Activated CD4-positive, alpha-beta memory T cell treated with anti-CD3 and anti-CD28 coated beads, Interleukin-2, amount 10 ng/mL, durations not matched to agents 7 days and 5 days (primary cell): ENCODE data around the gene KCMF1. TPM values are rescaled to one million over a fixed set of nuclear protein-coding genes. Genes with fewer than 3 reads are reported as not detected.

ENCODE experiments used
- CTCF ChIA-PET: fragments of 350-600 bp; sonication (Branson Sonifier 250); formaldehyde crosslinking; loops from one replicate; lab custom pipeline; 2021; ENCODE audit warnings: antibody characterized with exemption, inconsistent platforms; lab: Charles Lee
- POLR2A ChIA-PET: fragments of 350-600 bp; sonication (Branson Sonifier 250); formaldehyde crosslinking; loops from one replicate; lab custom pipeline; 2021; ENCODE audit warnings: antibody characterized with exemption; lab: Charles Lee
- DNase-seq: peaks from one replicate; pipeline ENCODE4 v3.0.0-alpha.2; 2020
- H3K27ac Mint-ChIP-seq: one replicate; pipeline ENCODE4 v1.8.0; 2021; ENCODE audit warnings: mild to moderate bottlenecking, mixed read lengths
- H3K27me3 Mint-ChIP-seq: one replicate; pipeline ENCODE4 v1.8.0; 2021; ENCODE audit warnings: mixed read lengths
- H3K36me3 Mint-ChIP-seq: one replicate; pipeline ENCODE4 v1.8.0; 2021; ENCODE audit warnings: low read depth, mixed read lengths
- H3K4me1 Mint-ChIP-seq: one replicate; pipeline ENCODE4 v1.8.0; 2021; ENCODE audit warnings: mixed read lengths
- H3K4me3 Mint-ChIP-seq: one replicate; pipeline ENCODE4 v1.8.0; 2021; ENCODE audit warnings: mild to moderate bottlenecking, mixed read lengths
- H3K9me3 Mint-ChIP-seq: one replicate; pipeline ENCODE4 v1.8.0; 2021; ENCODE audit warnings: mixed read lengths
- total RNA-seq, 2 experiments: library from RNA; stranded (reverse); gene quantifications; one replicate each; pipeline ENCODE4 v1.2.3, GENCODE V29; 2021

Gene KCMF1
- total RNA-seq, 2 experiments from 2014 or later: 87.0 to 92.9 TPM

- Mint-ChIP-seq H3K9me3 (no peaks in the 10 kb centered on the region), H3K27me3 (peaks cover 10% of the 10 kb centered on the region), H3K36me3 (no peaks in the 10 kb centered on the region), H3K4me1 (no peaks in the 10 kb centered on the region), H3K27ac (no peak overlapping the region), H3K4me3 (no peak overlapping the region)
- POLR2A ChIA-PET: no interaction called here
- DNase-seq: no peak
- CTCF ChIA-PET: interaction anchor here (0.9 to 1.7 kb wide), 2 partner anchors 10 to 109 kb away, joined by 5 read pairs; no protein-coding TSS in a partner anchor
These were observed 105.8 kb downstream of the KCMF1 start for GRCh38 chr2:85076618-85077274.

DNA sequence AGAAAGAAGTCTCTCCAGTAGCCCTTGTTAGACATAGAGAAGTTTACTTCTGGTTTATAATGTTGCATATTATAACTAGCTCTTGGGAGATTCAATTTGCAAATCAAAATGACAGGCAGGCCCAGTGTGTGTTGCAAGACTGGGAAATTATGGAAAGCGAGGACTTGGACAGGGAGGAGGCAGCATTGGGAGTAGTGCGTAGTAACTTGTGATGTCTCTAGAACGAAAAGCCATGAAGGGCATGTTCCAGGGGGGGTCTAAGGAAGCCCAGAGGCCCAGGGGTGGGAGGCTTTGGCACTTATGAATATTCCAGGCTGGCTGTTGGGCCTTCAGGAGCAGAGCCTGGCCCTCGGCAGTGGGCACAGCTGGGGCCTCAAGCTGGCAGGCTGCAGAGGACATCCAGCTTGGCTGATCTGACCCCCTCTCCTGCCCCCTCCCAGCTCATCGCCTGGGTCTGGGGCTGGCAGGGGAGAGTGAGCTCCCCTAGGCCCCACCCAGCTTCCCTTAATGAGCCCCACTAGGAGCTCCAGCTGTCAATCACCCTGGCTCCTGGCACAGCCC, 107.0 kb downstream of the KCMF1 start:
- Mint-ChIP-seq H3K27me3 (peaks cover 17% of the 10 kb centered on the region), H3K9me3 (no peaks in the 10 kb centered on the region), H3K4me1 (no peaks in the 10 kb centered on the region), H3K36me3 (no peaks in the 10 kb centered on the region), H3K27ac (no peak overlapping the region), H3K4me3 (no peak overlapping the region)
- ChIA-PET POLR2A (no interaction called here), CTCF (interaction anchor here (1.7 kb wide), 1 partner anchor 11 kb away, joined by 5 read pairs; no protein-coding TSS in a partner anchor)
- DNase-seq: no peak

DNA sequence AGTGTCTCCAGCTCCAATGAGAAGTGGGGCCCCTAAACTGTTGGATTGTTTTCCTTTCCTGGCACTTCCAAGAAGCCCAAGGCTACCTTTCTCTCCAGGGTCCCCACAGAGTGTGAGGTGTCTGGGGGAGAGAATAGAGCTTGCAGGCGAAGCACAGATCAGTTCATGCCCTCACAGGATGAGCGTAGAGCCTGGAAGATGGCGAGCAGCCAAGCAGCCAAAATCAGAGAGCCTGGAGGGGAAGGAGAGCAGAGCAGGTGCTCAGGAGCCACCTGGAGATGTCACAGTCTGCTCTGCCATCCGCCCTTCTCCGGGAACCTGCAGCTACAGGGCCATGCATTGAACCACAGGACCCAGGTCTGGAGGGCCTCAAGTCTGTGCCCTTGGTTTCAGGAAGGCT, 107.6 kb downstream of the KCMF1 start:
- CTCF ChIA-PET: interaction anchor here (1.7 kb wide), 1 partner anchor 12 kb away, joined by 5 read pairs; no protein-coding TSS in a partner anchor
- POLR2A ChIA-PET: no interaction called here
- Mint-ChIP-seq H3K4me1 (no peaks in the 10 kb centered on the region), H3K36me3 (no peaks in the 10 kb centered on the region), H3K9me3 (no peaks in the 10 kb centered on the region), H3K4me3 (no peak overlapping the region), H3K27ac (no peak overlapping the region), H3K27me3 (peaks cover 17% of the 10 kb centered on the region)
- no peak for DNase-seq

GRCh38 chr2:85083092-85083491, 112.1 kb downstream of the KCMF1 start:
- Mint-ChIP-seq H3K9me3 (no peaks in the 10 kb centered on the region), H3K4me1 (no peaks in the 10 kb centered on the region), H3K27ac (no peak overlapping the region), H3K36me3 (no peaks in the 10 kb centered on the region), H3K4me3 (no peak overlapping the region), H3K27me3 (peaks cover 15% of the 10 kb centered on the region)
- DNase-seq: no peak
- ChIA-PET CTCF (no interaction called here), POLR2A (no interaction called here)

DNA sequence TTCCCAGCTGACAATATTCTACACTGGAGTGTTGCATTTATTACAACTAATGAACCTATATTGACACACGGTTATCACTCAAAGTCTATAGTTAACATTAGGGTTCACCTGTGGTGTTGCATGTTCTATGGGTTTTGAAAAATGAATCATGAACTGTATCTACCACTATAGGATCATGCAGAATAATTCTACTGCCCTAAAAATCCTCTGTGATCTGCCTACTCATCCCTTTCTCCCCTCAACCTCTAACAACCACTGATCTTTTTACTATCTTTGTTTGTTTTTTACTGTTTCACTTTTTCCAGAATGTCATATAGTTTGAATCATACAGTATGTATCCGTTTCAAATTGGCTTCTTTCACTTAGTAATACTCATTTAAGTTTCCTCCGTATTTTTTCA, 114.6 kb downstream of the KCMF1 start:
- H3K27ac Mint-ChIP-seq: no peak overlapping the region
- CTCF ChIA-PET: interaction anchor here (1.4 kb wide), 1 partner anchor 215 kb away, joined by 4 read pairs; no protein-coding TSS in a partner anchor
- H3K4me1 Mint-ChIP-seq: no peaks in the 10 kb centered on the region
- no peaks in the 10 kb centered on the region for H3K36me3 Mint-ChIP-seq
- POLR2A ChIA-PET: no interaction called here
- peaks cover 15% of the 10 kb centered on the region for H3K27me3 Mint-ChIP-seq
- DNase-seq: no peak
- no peaks in the 10 kb centered on the region for H3K9me3 Mint-ChIP-seq
- H3K4me3 Mint-ChIP-seq: no peak overlapping the region

GRCh38 chr2:85087541-85087940, 116.6 kb downstream of the KCMF1 start:
- peaks cover 12% of the 10 kb centered on the region for H3K27me3 Mint-ChIP-seq
- no peaks in the 10 kb centered on the region for H3K9me3 Mint-ChIP-seq
- ChIA-PET CTCF (no interaction called here), POLR2A (no interaction called here)
- H3K4me1 Mint-ChIP-seq: no peaks in the 10 kb centered on the region
- no peak for DNase-seq
- H3K4me3 Mint-ChIP-seq: no peak overlapping the region
- H3K36me3 Mint-ChIP-seq: no peaks in the 10 kb centered on the region
- H3K27ac Mint-ChIP-seq: no peak overlapping the region

DNA sequence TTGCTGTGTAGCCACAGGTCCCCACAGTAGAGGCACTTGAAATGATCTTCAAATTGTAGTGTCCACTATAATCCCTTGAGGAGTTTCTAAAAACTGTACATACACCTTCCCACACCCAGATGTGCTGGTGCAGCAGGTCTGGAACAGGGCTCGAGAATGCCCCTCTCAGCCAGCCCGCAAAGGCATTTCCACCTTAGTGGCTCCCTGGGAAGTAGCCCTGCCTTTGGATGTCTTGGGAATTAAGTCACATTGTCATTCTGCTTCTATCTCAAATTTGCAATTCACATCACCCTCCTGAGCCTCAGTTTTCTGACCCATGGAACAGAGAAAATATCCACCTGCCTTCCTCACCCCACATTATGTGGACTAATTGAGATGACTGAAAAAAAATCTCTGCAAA, 118.0 kb downstream of the KCMF1 start:
- ChIA-PET POLR2A (no interaction called here), CTCF (no interaction called here)
- H3K4me3 Mint-ChIP-seq: no peak overlapping the region

DNA sequence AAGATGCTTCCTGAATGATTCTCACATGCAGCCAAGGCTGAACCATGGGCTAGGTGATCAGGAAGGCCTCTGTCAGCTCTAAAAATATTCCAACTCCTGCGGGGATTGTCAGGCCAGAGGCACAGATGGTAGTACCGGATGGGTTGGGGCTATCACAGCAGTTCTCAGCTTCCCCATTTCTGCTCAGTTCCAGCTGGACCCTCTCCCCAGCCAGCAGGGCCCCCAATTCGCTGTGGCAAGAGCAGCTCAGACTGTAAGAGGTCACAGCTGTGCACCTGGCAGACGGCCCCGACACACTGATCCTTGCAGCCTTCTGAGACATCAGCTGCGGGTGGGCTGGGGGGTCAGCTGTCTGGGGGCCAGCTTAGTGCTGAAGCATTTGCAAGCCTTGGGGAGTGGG, 118.6 kb downstream of the KCMF1 start:
- Mint-ChIP-seq H3K27me3 (no peaks in the 10 kb centered on the region), H3K36me3 (no peaks in the 10 kb centered on the region), H3K27ac (no peak overlapping the region), H3K4me1 (no peaks in the 10 kb centered on the region), H3K9me3 (no peaks in the 10 kb centered on the region), H3K4me3 (no peak overlapping the region)
- ChIA-PET CTCF (no interaction called here), POLR2A (no interaction called here)
- no peak for DNase-seq

More for the DNA sequence above, 118.0 kb downstream of the KCMF1 start:
- H3K27ac Mint-ChIP-seq: no peak overlapping the region
- DNase-seq: no peak
- H3K9me3 Mint-ChIP-seq: no peaks in the 10 kb centered on the region
- peaks cover 3% of the 10 kb centered on the region for H3K27me3 Mint-ChIP-seq
- H3K4me1 Mint-ChIP-seq: no peaks in the 10 kb centered on the region
- H3K36me3 Mint-ChIP-seq: no peaks in the 10 kb centered on the region

DNA sequence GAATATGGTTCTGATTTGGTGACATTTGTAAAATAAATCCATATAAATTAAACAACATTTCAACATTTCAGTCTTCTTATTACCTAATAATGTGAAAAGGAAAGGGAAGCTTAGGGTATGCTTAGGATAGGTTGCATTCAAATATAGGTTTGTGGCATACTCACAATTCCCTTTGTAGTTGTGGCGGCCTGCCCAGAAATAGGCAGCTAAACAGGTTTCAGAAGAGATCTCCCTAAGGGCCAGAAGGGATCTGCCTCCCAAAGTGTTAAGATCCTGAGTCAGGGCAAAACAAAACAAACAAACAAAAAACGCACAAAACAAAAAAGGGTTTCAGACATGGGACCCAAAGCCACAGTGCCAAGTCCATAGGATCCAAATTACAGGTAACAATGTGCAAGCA, 120.9 kb downstream of the KCMF1 start:
- H3K9me3 Mint-ChIP-seq: no peaks in the 10 kb centered on the region
- no peak overlapping the region for H3K27ac Mint-ChIP-seq
- no peaks in the 10 kb centered on the region for H3K27me3 Mint-ChIP-seq
- POLR2A ChIA-PET: no interaction called here
- CTCF ChIA-PET: no interaction called here
- H3K36me3 Mint-ChIP-seq: no peaks in the 10 kb centered on the region
- H3K4me1 Mint-ChIP-seq: no peaks in the 10 kb centered on the region
- no peak overlapping the region for H3K4me3 Mint-ChIP-seq
- no peak for DNase-seq

DNA sequence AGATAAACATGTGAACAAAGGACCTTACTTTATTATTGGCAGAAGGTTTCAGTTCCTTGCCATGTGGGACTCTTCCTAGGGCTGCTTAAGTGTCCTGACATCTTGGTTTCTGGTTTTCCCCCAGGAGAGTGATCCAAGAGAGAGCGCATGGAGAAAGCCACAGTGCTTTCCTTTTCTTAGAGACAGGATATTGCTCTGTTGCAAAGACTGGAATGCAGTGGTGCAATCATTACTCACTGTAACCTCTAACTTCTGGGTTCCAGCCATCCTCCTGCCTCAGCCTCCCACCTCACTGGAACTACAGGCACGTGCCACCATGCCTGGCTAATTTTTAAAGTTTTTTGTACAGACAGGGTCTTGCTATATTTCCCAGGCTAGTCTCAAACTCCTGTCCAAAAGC, 124.1 kb downstream of the KCMF1 start:
- Mint-ChIP-seq H3K4me1 (no peaks in the 10 kb centered on the region), H3K4me3 (no peak overlapping the region), H3K27me3 (peaks cover 6% of the 10 kb centered on the region), H3K27ac (no peak overlapping the region), H3K36me3 (no peaks in the 10 kb centered on the region), H3K9me3 (no peaks in the 10 kb centered on the region)
- ChIA-PET CTCF (no interaction called here), POLR2A (no interaction called here)
- DNase-seq: no peak

DNA sequence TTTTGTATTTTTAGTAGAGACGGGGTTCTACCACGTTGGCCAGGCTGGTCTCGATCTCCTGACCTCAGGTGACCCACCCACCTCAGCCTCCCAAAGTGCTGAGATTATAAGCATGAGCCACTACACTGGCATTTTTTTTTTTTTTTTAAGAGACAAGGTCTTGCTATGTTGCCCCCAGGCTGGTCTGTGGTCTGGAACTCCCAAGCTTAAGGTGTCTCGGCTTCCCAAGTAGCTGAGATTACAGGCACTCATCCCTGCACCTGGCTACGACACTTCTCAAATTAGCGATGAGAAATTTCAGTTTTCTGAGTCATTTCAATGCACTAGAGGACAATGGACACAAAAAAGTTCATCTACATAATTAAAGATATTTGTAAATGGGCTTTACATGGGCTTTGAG, 125.7 kb downstream of the KCMF1 start:
- CTCF ChIA-PET: no interaction called here
- POLR2A ChIA-PET: no interaction called here
- H3K27me3 Mint-ChIP-seq: peaks cover 8% of the 10 kb centered on the region
- no peaks in the 10 kb centered on the region for H3K9me3 Mint-ChIP-seq
- no peak overlapping the region for H3K4me3 Mint-ChIP-seq
- H3K4me1 Mint-ChIP-seq: no peaks in the 10 kb centered on the region
- H3K27ac Mint-ChIP-seq: no peak overlapping the region
- DNase-seq: no peak
- H3K36me3 Mint-ChIP-seq: no peaks in the 10 kb centered on the region

DNA sequence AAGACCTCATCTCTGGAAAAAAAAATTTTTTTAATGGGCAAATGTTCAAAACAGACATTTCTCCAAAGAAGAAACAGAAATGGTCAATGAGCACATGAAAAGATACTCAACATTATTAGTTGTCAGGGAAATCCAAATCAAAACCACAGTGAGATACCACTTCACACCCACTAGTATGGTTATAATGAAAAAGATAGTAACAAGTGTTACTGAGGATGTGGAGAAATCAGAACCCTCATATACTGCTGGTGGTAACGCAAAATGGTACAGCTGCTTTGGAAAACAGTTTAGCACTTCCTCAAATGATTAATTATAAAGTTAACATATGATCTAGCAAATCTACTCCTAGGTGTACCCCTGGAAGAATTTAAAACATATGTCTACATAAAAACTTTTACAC, 133.3 kb downstream of the KCMF1 start:
- Mint-ChIP-seq H3K9me3 (no peaks in the 10 kb centered on the region), H3K4me1 (no peaks in the 10 kb centered on the region), H3K27ac (no peak overlapping the region), H3K27me3 (peaks cover 5% of the 10 kb centered on the region), H3K4me3 (no peak overlapping the region), H3K36me3 (no peaks in the 10 kb centered on the region)
- DNase-seq: no peak
- ChIA-PET POLR2A (no interaction called here), CTCF (no interaction called here)

DNA sequence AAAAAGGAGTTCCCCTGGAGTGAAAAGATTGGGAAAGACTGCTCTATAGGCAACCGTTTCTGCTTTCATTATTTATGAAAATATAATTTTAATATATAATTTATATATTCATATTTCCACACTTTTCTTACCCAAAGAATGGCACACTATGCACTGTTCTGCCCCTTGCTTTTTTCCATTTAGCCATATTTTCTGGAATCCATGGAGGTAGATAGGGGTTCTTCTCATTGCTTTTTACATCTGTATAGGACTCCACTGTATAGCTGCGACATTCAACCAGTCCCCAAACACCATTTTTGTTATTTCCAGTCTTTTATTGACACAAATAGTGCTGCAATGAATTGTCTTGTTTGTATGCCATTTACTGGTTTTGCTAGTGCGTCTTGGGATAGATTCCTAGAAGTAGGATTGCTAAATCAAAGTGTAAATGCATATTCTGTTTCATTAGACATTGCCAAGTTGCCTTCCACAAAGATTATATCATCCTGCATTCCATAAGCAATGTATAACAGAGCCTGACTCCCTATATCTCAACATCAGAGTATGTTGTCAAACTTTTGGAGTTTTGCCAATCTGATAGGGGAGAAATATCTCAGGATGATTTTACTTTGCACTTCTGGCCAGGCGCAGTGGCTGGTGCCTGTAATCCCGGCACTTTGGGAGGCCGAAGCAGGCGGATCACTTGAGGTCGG, 135.7 kb downstream of the KCMF1 start:
- Mint-ChIP-seq H3K4me1 (no peaks in the 10 kb centered on the region), H3K4me3 (no peak overlapping the region), H3K27me3 (peaks cover 8% of the 10 kb centered on the region), H3K27ac (no peak overlapping the region), H3K36me3 (no peaks in the 10 kb centered on the region), H3K9me3 (no peaks in the 10 kb centered on the region)
- POLR2A ChIA-PET: no interaction called here
- CTCF ChIA-PET: no interaction called here
- no peak for DNase-seq
